T-helper 9 cell (primary cell): ENCODE data around the gene TMEM14C.

Experiments used
- DNase-seq: peaks from one replicate; pipeline ENCODE4 v3.0.0-alpha.2; 2020

Gene TMEM14C

DNA sequence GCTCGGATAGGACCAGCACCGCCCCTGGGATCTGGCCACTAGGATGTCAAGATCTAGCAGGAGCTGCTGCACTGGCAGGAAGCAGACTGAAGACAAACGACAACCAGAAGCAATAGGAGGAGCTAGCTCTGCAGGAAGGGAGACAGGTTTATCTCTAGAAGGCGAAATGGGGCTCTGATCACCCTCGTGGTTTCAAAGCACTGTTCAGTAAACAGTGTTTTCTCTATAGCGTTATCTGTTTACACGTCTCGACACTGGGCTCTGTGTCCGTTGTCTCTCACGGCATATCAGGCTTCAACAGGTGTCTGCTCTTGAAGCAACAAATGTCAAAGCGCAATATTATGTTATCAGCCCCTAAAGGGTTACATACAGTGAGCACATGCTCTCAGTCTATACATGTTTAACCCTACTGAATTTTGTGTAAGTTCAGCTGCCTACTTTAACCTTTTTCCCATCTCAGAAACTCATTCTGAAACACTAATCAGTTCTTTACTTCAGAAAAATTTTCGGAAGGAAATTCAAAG, 48.6 kb downstream of the TMEM14C start:
- no peak for DNase-seq

DNA sequence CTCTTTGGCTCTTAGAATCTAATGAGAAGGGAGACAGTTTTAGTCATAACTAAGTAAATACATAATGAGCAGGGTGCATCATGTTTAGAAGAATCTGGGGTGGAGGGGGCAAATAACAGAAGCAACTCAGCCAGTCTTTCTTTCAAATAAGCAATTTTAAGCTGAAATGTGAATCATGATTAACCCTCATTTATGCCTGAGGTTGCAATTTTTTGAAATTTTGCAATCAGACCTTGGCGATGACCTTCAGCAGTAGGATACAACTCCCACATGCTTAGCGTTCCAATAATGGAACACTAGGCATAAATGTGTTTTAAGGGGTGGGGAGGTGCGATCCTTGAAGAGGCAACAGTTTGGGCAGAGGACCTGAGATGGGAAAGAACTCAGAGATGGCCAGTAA, 55.4 kb downstream of the TMEM14C start:
- no peak for DNase-seq

DNA sequence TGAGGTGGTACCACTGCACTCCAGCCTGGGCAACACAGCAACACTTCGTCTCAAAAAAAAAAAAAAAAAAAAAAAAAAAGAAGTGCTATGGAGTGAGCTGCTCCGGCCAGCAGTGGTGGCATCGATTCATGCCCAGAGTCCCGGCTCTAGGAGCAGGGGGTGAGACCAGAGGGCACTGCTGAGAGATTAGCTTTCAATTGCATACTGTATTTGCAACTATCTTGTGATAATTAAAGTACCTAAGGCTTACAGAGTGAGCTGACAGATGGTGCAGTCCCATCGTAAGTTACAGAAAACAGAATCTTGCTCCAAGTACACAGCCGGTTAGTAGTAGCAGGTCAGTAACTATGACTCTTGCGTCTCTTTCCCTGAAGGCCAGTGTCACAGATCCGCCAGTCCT, 56.2 kb downstream of the TMEM14C start:
- no peak for DNase-seq
